SK-N-SH treated with all-trans-retinoic acid at 6 μM for 48 hours (cell line): ENCODE data around the gene CACNB4.

Experiments used
- ARNTL ChIP-seq: fragments of 450-650 bp; formaldehyde crosslinking; IDR thresholded peaks from 2 replicates; pipeline ENCODE4 v1.5.0; 2020; ENCODE audit warnings: low read depth, mild to moderate bottlenecking, moderate library complexity, borderline replicate concordance
- CREB5 ChIP-seq: fragments of 250-450 bp; sonication (Bioruptor Pico); IDR thresholded peaks from 2 replicates; pipeline ENCODE4 v1.5.1; 2020; ENCODE audit warnings: low read depth, mild to moderate bottlenecking, moderate library complexity
- CSRNP3 ChIP-seq: fragments of 250-450 bp; sonication (Bioruptor Pico); IDR thresholded peaks from 2 replicates; pipeline ENCODE4 v1.5.1; 2021; ENCODE audit warnings: mild to moderate bottlenecking, moderate library complexity
- GLIS3 ChIP-seq: fragments of 250-450 bp; sonication (Bioruptor Pico); IDR thresholded peaks from 2 replicates; pipeline ENCODE4 v1.5.0; 2020; ENCODE audit warnings: mild to moderate bottlenecking, moderate library complexity
- OSR1 ChIP-seq: fragments of 250-450 bp; sonication (Bioruptor Pico); IDR thresholded peaks from 2 replicates; pipeline ENCODE4 v1.8.0; 2022; ENCODE audit warnings: moderate library complexity, mild to moderate bottlenecking, inconsistent platforms
- PATZ1 ChIP-seq: fragments of 250-450 bp; sonication (Bioruptor Pico); IDR thresholded peaks from 2 replicates; pipeline ENCODE4 v1.8.0; 2020; ENCODE audit warnings: mild to moderate bottlenecking, moderate library complexity, borderline replicate concordance
- RARB ChIP-seq: fragments of 250-450 bp; sonication (Bioruptor Pico); IDR thresholded peaks from 2 replicates; pipeline ENCODE4 v1.8.0; 2021; ENCODE audit warnings: mild to moderate bottlenecking, moderate library complexity
- SNAI2 ChIP-seq: fragments of 250-450 bp; sonication (Bioruptor Pico); IDR thresholded peaks from 2 replicates; pipeline ENCODE4 v1.5.0; 2020; ENCODE audit warnings: mild to moderate bottlenecking, moderate library complexity
- ZC3H10 ChIP-seq: fragments of 250-450 bp; sonication (Bioruptor Pico); IDR thresholded peaks from 2 replicates; pipeline ENCODE4 v1.5.1; 2021; ENCODE audit warnings: mild to moderate bottlenecking, moderate library complexity

GRCh38 chr2:152042636-152043615 is 55.9 kb downstream of the CACNB4 start:
- TF ChIP-seq GLIS3 (CRISPR knock-in tag) = no peak
- no peak for TF ChIP-seq SNAI2 (CRISPR knock-in tag)
- no peak for TF ChIP-seq CREB5 (CRISPR knock-in tag)
- no peak for TF ChIP-seq CSRNP3 (CRISPR knock-in tag)
- no peak for TF ChIP-seq RARB (CRISPR knock-in tag)
- no peak for TF ChIP-seq ARNTL (CRISPR knock-in tag)
- no peak for TF ChIP-seq PATZ1 (CRISPR knock-in tag)
- TF ChIP-seq OSR1 (CRISPR knock-in tag) = no peak
- no peak for TF ChIP-seq ZC3H10 (CRISPR knock-in tag)
